ENCODE data around the gene FKBP10. TPM values are rescaled to one million over a fixed set of nuclear protein-coding genes. Genes with fewer than 3 reads are reported as not detected.

Gene FKBP10
- total RNA-seq, 2 experiments from 2014 or later: not detected

- ATAC-seq (ENCODE audit: poor library complexity) (no peak), DNase-seq (no peak)
- H3K36me3 Mint-ChIP-seq (ENCODE audit: low read depth): peaks cover 66% of the 10 kb centered on the region
- no peaks in the 10 kb centered on the region for H3K9me3 Mint-ChIP-seq
- ChIA-PET POLR2A (interaction anchor here (0.9 kb wide), 1 partner anchor 61 kb away, joined by 3 read pairs; the partner anchor contains the start of gene ODAD4), CTCF (interaction anchor here (0.5 to 1.3 kb wide), 2 partner anchors 52 to 174 kb away, joined by 3 read pairs; no protein-coding TSS in a partner anchor)
- intact Hi-C loops (cut with DNase I, micrococcal nuclease): loop anchor here in 1 of 2 experiments (5.0 kb wide), 2 partner anchors 48 to 98 kb away; partner anchors contain the start of genes ACLY and CNP
- Histone ChIP-seq H3K36me3 (ENCODE audit: insufficient read depth, low read length) (peaks cover 57% of the 10 kb centered on the region), H3K27me3 (ENCODE audit: control insufficient read depth in 1 of 2, insufficient read depth in 2 of 2, low read length in 2 of 2) (no peaks in the 10 kb centered on the region), H3K4me3 (ENCODE audit: low read length) (no peak overlapping the region), H3K27ac (ENCODE audit: low read depth in 1 of 2, low read length in 2 of 2) (no peak overlapping the region), H3K9me3 (ENCODE audit: control insufficient read depth in 1 of 2, insufficient read depth in 1 of 2, low read length in 2 of 2) (no peaks in the 10 kb centered on the region), H3K4me1 (ENCODE audit: insufficient read depth, low read length) (peaks cover 6% of the 10 kb centered on the region)
- no peaks in the 10 kb centered on the region for H3K4me1 Mint-ChIP-seq (ENCODE audit: low read depth)
- TF ChIP-seq CTCF (IDR thresholded peaks at IDR 0.05): no peak
- no peak overlapping the region for H3K4me3 Mint-ChIP-seq
- no peaks in the 10 kb centered on the region for H3K27me3 Mint-ChIP-seq
- peak overlapping the region; percentile 7 for H3K27ac Mint-ChIP-seq
Measured at GRCh38 chr17:41869426-41869825, 56.6 kb downstream of the FKBP10 start.

- Mint-ChIP-seq H3K27me3 (no peaks in the 10 kb centered on the region), H3K36me3 (ENCODE audit: low read depth) (peaks cover 72% of the 10 kb centered on the region), H3K9me3 (no peaks in the 10 kb centered on the region), H3K4me3 (no peak overlapping the region), H3K27ac (no peak overlapping the region), H3K4me1 (ENCODE audit: low read depth) (no peaks in the 10 kb centered on the region)
- H3K4me1 ChIP-seq (ENCODE audit: insufficient read depth, low read length): peaks cover 3% of the 10 kb centered on the region
- CTCF ChIA-PET: interaction anchor here (0.6 to 1.3 kb wide), 2 partner anchors 174 to 1775 kb away, joined by 3 read pairs; no protein-coding TSS in a partner anchor
- H3K36me3 ChIP-seq (ENCODE audit: insufficient read depth, low read length): peaks cover 57% of the 10 kb centered on the region
- no peak overlapping the region for H3K4me3 ChIP-seq (ENCODE audit: low read length)
- no peak for TF ChIP-seq CTCF (IDR thresholded peaks at IDR 0.05)
- H3K27me3 ChIP-seq (ENCODE audit: control insufficient read depth in 1 of 2, insufficient read depth in 2 of 2, low read length in 2 of 2): no peaks in the 10 kb centered on the region
- H3K9me3 ChIP-seq (ENCODE audit: control insufficient read depth in 1 of 2, insufficient read depth in 1 of 2, low read length in 2 of 2): no peaks in the 10 kb centered on the region
- POLR2A ChIA-PET: no interaction called here
- no peak for ATAC-seq (ENCODE audit: poor library complexity)
- DNase-seq: no peak
- intact Hi-C loops (cut with DNase I, micrococcal nuclease): no loop called here
- H3K27ac ChIP-seq (ENCODE audit: low read depth in 1 of 2, low read length in 2 of 2): no peak overlapping the region
Measured at GRCh38 chr17:41870097-41870496, 57.3 kb downstream of the FKBP10 start.

GRCh38 chr17:41870627-41871026 is 57.8 kb downstream of the FKBP10 start:
- no peak overlapping the region for H3K4me3 Mint-ChIP-seq
- H3K9me3 Mint-ChIP-seq: no peaks in the 10 kb centered on the region
- ChIA-PET CTCF (interaction anchor here (1.3 kb wide), 1 partner anchor 175 kb away, joined by 3 read pairs; no protein-coding TSS in a partner anchor), POLR2A (no interaction called here)
- no peaks in the 10 kb centered on the region for H3K4me1 Mint-ChIP-seq (ENCODE audit: low read depth)
- TF ChIP-seq CTCF (IDR thresholded peaks at IDR 0.05): no peak
- peaks cover 72% of the 10 kb centered on the region for H3K36me3 Mint-ChIP-seq (ENCODE audit: low read depth)
- no peak overlapping the region for H3K27ac Mint-ChIP-seq
- H3K27me3 Mint-ChIP-seq: no peaks in the 10 kb centered on the region
- no peak overlapping the region for H3K27ac ChIP-seq (ENCODE audit: low read depth in 1 of 2, low read length in 2 of 2)
- intact Hi-C loops (cut with DNase I, micrococcal nuclease): no loop called here
- H3K4me3 ChIP-seq (ENCODE audit: low read length): no peak overlapping the region
- peaks cover under 1% of the 10 kb centered on the region for H3K4me1 ChIP-seq (ENCODE audit: insufficient read depth, low read length)
- H3K9me3 ChIP-seq (ENCODE audit: control insufficient read depth in 1 of 2, insufficient read depth in 1 of 2, low read length in 2 of 2): no peaks in the 10 kb centered on the region
- DNase-seq (no peak), ATAC-seq (ENCODE audit: poor library complexity) (no peak)
- no peaks in the 10 kb centered on the region for H3K27me3 ChIP-seq (ENCODE audit: control insufficient read depth in 1 of 2, insufficient read depth in 2 of 2, low read length in 2 of 2)
- H3K36me3 ChIP-seq (ENCODE audit: insufficient read depth, low read length): peaks cover 57% of the 10 kb centered on the region
